ENCODE measurements around the gene CAMK2B.

Gene CAMK2B

DNA sequence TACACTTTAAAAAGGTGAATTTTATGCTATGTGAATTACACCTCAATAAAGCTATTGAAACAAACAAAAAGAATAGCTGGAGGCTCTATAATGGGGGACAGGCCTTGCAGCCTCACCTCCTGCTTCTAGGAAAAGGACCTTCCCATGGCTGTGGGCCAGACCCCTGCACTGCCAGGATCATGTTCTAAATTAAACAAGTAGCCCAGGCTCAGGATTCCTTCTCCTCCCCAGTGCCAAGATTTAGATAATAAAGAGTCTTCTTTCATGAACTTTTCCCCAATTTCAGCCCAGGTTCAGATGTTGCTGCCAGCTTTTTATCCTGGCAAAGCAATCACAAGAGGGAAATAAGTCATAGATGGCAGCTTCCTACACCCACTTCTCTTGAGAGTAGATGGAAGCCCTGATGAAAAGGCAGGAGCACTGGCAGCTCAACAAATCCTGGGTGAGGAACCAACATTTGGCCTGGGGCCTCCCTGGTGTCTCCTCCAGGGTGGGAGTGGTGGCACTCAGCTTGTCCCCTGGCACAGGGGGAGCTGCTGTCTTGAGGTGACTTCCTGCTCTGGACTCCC lies 22.2 kb upstream of the CAMK2B start:
- no peak overlapping the region for H3K4me3 ChIP-seq (ENCODE audit: low read depth, low read length)
- no peaks in the 10 kb centered on the region for H3K9me3 ChIP-seq
- H3K36me3 ChIP-seq, result no peaks in the 10 kb centered on the region
- no peak for DNase-seq
- no peaks in the 10 kb centered on the region for H3K4me1 ChIP-seq
- TF ChIP-seq, protein P1, sequence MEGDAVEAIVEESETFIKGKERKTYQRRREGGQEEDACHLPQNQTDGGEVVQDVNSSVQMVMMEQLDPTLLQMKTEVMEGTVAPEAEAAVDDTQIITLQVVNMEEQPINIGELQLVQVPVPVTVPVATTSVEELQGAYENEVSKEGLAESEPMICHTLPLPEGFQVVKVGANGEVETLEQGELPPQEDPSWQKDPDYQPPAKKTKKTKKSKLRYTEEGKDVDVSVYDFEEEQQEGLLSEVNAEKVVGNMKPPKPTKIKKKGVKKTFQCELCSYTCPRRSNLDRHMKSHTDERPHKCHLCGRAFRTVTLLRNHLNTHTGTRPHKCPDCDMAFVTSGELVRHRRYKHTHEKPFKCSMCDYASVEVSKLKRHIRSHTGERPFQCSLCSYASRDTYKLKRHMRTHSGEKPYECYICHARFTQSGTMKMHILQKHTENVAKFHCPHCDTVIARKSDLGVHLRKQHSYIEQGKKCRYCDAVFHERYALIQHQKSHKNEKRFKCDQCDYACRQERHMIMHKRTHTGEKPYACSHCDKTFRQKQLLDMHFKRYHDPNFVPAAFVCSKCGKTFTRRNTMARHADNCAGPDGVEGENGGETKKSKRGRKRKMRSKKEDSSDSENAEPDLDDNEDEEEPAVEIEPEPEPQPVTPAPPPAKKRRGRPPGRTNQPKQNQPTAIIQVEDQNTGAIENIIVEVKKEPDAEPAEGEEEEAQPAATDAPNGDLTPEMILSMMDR (IDR thresholded peaks at IDR 0.05; ENCODE audit: low read depth, low read length), result no peak
- no peaks in the 10 kb centered on the region for H3K27me3 ChIP-seq

DNA sequence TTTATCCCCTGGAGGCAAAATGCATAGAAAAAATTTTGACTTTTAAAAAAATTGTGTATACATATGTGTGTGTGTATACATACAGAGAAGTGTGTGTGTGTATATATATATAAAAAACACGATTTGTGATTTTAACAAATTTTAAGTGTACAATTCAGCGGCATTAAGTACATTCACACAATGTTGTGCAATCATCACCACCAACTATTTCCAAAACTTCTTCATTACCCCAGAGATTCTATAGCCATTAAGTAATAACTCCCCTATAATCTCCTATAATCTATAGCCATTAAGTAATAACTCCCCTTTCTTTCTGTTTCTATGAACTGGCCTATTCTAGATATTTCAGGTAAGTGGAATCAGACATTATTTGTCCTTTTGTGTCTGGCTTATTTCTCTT lies 20.7 kb upstream of the CAMK2B start:
- Histone ChIP-seq H3K4me1 (no peaks in the 10 kb centered on the region), H3K9me3 (no peaks in the 10 kb centered on the region), H3K4me3 (ENCODE audit: low read depth, low read length) (no peak overlapping the region), H3K27me3 (no peaks in the 10 kb centered on the region), H3K36me3 (no peaks in the 10 kb centered on the region)
- TF ChIP-seq, protein P1 (IDR thresholded peaks at IDR 0.05; ENCODE audit: low read depth, low read length), result no peak
- no peak for DNase-seq

DNA sequence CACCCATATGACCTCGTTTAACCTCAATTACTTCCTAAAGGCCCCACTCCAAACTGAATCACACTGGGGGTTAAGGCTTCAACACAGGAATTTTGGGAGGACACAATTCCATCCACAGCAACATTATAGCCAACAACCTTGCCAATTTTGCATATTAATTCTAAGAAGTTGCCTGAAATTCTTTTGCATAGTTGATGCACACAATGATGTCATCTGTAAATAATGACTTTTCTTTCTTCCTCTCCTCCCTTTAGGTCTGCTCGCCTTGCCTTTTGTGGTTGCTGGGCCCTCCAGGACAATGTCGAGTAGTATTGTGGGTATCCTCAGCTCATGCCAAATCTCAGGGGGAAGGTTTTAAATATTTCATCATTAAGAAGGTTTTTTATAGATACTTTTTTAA lies 16.0 kb upstream of the CAMK2B start:
- H3K36me3 ChIP-seq, result no peaks in the 10 kb centered on the region
- TF ChIP-seq, protein P1 (IDR thresholded peaks at IDR 0.05; ENCODE audit: low read depth, low read length), result no peak
- no peak overlapping the region for H3K4me3 ChIP-seq (ENCODE audit: low read depth, low read length)
- no peaks in the 10 kb centered on the region for H3K4me1 ChIP-seq
- H3K27me3 ChIP-seq, result no peaks in the 10 kb centered on the region
- no peaks in the 10 kb centered on the region for H3K9me3 ChIP-seq
- no peak for DNase-seq

DNA sequence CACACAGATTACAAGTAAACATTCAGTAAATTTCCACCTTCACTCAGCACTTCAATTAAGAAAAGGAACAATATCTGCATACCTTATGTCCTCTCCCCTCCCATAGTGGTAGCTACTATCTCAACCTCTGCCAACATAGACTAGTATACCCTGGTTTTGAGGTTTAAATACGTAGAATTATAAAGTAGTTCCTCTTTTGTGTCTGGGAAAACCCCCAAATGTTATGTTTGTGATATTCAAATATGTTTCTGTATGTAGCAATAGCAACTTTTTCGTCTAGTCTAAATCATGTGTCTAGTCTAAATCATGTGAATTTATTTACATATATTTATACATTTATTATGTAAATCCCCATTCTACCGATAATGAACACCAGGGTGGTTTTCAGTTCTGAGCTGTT lies 13.2 kb upstream of the CAMK2B start:
- Histone ChIP-seq H3K27me3 (no peaks in the 10 kb centered on the region), H3K9me3 (no peaks in the 10 kb centered on the region), H3K36me3 (no peaks in the 10 kb centered on the region), H3K4me3 (ENCODE audit: low read depth, low read length) (no peak overlapping the region), H3K4me1 (no peaks in the 10 kb centered on the region)
- no peak for DNase-seq
- TF ChIP-seq, protein P1 (IDR thresholded peaks at IDR 0.05; ENCODE audit: low read depth, low read length), result no peak

DNA sequence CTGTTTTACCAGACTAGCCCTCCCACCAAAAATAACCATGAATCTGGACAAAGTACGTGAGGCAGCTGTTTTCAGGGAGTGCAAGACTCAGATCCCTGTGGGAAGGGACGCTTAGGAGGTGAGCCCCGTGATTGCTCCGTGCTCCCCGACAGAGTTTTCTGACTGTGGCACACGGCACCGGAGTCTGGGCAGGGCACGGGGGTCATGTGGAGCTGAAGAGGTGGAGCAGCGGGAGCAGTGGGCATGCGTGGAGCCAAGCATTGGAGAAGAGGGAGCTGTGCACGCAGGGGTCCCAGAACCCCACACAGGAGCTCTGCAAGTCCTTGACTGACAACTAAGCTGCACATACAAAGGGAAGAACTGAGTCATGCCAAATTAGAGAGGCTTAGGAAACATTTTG lies 11.1 kb upstream of the CAMK2B start:
- H3K4me1 ChIP-seq, result no peaks in the 10 kb centered on the region
- no peaks in the 10 kb centered on the region for H3K27me3 ChIP-seq
- H3K4me3 ChIP-seq (ENCODE audit: low read depth, low read length), result no peak overlapping the region
- no peaks in the 10 kb centered on the region for H3K36me3 ChIP-seq
- TF ChIP-seq, protein P1 (IDR thresholded peaks at IDR 0.05; ENCODE audit: low read depth, low read length), result no peak
- no peaks in the 10 kb centered on the region for H3K9me3 ChIP-seq
- DNase-seq, result no peak

DNA sequence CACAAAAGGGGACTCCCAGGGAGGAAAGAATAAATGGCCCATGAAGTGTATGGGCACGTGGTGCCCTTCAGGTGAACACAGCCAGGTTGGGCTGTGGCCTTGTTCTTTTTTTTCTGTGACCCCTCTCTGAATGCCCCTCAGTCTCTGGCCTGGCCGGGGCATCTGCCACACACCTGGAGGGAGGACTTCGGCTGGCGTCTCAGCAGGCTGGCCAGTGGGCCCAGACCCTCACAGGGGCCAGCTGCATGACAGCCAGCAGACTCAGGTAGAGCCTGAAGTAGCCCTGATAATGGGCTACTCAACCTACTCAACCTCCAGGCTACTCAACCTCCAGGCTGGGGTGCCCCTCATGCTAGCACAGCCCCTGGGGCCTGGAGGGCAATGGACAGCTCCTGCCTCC lies 9.8 kb upstream of the CAMK2B start:
- Histone ChIP-seq H3K4me3 (ENCODE audit: low read depth, low read length) (no peak overlapping the region), H3K9me3 (no peaks in the 10 kb centered on the region), H3K36me3 (no peaks in the 10 kb centered on the region), H3K4me1 (no peaks in the 10 kb centered on the region), H3K27me3 (no peaks in the 10 kb centered on the region)
- TF ChIP-seq, protein P1 (IDR thresholded peaks at IDR 0.05; ENCODE audit: low read depth, low read length), result no peak
- no peak for DNase-seq
